Tibial nerve (tissue), 4 donors: ENCODE results near the gene CD300LD.

ENCODE experiments used
- EP300 ChIP-seq, 2 donors: sonication (generic); formaldehyde crosslinking; IDR thresholded peaks; one replicate each; pipeline ENCODE4 v1.6.1; 2017; ENCODE audit warnings: antibody characterized with exemption in 2 of 2, mild to moderate bottlenecking in 1 of 2
- POLR2A ChIP-seq, 2 donors: fragments of 450-650 bp; IDR thresholded peaks; one replicate each; pipeline ENCODE4 v1.6.1; 2017; ENCODE audit warnings: antibody characterized with exemption in 2 of 2, mild to moderate bottlenecking in 2 of 2, moderate library complexity in 2 of 2
- TF ChIP-seq, protein P1 (sequence below), 5 experiments: fragments of 200-600 bp in 3 of 5; fragments of 450-650 bp in 2 of 5; sonication (generic) in 3 of 5; IDR thresholded peaks; one replicate each; pipeline ENCODE4 v1.5.1; 2016 to 2019; ENCODE audit warnings: antibody characterized with exemption in 5 of 5, mild to moderate bottlenecking in 3 of 5, moderate library complexity in 2 of 5

DNA sequence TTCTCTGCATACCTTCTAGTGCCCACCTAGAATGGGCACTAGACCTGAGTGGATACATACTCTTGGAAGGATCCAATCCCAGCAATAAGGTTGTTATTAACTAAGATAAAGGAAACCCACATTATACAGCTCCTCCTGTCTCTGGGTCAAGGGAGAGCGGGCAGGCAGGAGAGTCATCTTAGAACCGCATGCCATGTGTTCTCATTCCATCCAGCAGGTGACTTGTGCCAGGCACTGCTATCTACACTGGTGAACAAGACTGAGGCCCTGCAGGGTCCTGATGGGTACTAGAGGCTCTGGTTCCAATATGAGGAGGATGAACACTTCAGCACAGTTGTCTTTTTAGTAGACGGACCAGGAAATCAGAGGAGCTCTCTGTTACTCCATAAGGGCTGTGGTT is 18.9 kb downstream of the CD300LD start:
- TF ChIP-seq POLR2A (IDR thresholded peaks at IDR 0.05) (no peak), EP300 (IDR thresholded peaks at IDR 0.05) (no peak)
- TF ChIP-seq, protein P1, sequence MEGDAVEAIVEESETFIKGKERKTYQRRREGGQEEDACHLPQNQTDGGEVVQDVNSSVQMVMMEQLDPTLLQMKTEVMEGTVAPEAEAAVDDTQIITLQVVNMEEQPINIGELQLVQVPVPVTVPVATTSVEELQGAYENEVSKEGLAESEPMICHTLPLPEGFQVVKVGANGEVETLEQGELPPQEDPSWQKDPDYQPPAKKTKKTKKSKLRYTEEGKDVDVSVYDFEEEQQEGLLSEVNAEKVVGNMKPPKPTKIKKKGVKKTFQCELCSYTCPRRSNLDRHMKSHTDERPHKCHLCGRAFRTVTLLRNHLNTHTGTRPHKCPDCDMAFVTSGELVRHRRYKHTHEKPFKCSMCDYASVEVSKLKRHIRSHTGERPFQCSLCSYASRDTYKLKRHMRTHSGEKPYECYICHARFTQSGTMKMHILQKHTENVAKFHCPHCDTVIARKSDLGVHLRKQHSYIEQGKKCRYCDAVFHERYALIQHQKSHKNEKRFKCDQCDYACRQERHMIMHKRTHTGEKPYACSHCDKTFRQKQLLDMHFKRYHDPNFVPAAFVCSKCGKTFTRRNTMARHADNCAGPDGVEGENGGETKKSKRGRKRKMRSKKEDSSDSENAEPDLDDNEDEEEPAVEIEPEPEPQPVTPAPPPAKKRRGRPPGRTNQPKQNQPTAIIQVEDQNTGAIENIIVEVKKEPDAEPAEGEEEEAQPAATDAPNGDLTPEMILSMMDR (IDR thresholded peaks at IDR 0.05), result no peak
